Measurements from ENCODE around the gene PRR7.

PRR7 gene

DNA sequence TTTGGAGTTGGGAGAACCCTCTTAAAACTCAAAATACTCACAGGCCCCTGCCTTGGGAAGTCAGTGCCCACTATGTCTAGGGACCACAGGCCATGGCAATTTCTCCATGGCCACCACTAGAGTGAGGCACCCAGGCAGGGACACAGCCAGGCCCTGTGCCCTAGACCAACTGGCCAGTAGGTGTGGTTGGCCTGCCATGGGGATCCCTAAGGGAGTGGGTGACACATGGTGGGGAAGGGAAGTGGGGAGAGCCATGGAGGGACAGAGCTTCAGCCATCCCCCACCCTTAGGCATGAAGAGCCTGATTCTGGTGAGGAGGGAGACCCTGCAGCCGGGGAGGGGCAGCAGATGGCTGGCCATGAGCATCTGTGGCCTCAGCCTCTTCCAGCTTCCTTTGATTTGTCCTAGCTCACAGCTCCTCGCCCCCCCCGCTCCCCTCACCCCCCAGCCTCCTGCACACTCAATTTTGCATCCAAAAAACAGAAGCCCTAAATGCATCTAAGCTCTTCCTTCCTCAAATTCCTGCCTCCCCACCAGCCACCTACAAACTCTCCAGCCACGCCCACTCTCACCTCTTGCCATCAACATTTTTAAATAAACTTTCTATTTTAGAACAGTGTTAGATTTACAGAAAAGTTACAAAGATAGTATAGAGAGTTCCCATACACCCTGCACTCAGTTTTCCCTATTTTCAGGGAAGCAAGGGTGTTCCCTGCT is 28.4 kb downstream of the PRR7 start:
- peaks cover 40% of the 10 kb centered on the region for H3K27me3 ChIP-seq (replicated peaks; ENCODE audit: insufficient read depth, low read length)
- TF ChIP-seq CTCF (IDR thresholded peaks at IDR 0.05; ENCODE audit: low read length), result no peak
- no peak for TF ChIP-seq EZH2 (optimal IDR thresholded peaks at IDR 0.05; ENCODE audit: low read depth, low read length)
- no peak for TF ChIP-seq EZH2phosphoT487 (IDR thresholded peaks at IDR 0.05; ENCODE audit: low read length)
- no peaks in the 10 kb centered on the region for H3K36me3 ChIP-seq (replicated peaks; ENCODE audit: insufficient read depth, low read length)
- no peaks in the 10 kb centered on the region for H3F3A ChIP-seq (ENCODE audit: insufficient read depth, low read length)
- H4K20me1 ChIP-seq (ENCODE audit: insufficient read depth, low read length), result no peaks in the 10 kb centered on the region
- H3K9me2 ChIP-seq (replicated peaks; ENCODE audit: insufficient read depth, low read length), result no peaks in the 10 kb centered on the region
- no peak overlapping the region for H2AFZ ChIP-seq (ENCODE audit: low read length)
- H3K9ac ChIP-seq (ENCODE audit: low read length), result no peak overlapping the region
- no peak overlapping the region for H3K4me3 ChIP-seq (ENCODE audit: low read length)
- H3K4me1 ChIP-seq (ENCODE audit: low read length), result no peaks in the 10 kb centered on the region
- DNase-seq, result no peak
- H3K27ac ChIP-seq (ENCODE audit: low read length), result no peak overlapping the region
- H3K4me2 ChIP-seq (ENCODE audit: low read depth, low read length), result no peak overlapping the region
- H3K79me2 ChIP-seq (ENCODE audit: low read length), result no peaks in the 10 kb centered on the region
- no peaks in the 10 kb centered on the region for H3K9me3 ChIP-seq (replicated peaks; ENCODE audit: insufficient read depth, low read length)

DNA sequence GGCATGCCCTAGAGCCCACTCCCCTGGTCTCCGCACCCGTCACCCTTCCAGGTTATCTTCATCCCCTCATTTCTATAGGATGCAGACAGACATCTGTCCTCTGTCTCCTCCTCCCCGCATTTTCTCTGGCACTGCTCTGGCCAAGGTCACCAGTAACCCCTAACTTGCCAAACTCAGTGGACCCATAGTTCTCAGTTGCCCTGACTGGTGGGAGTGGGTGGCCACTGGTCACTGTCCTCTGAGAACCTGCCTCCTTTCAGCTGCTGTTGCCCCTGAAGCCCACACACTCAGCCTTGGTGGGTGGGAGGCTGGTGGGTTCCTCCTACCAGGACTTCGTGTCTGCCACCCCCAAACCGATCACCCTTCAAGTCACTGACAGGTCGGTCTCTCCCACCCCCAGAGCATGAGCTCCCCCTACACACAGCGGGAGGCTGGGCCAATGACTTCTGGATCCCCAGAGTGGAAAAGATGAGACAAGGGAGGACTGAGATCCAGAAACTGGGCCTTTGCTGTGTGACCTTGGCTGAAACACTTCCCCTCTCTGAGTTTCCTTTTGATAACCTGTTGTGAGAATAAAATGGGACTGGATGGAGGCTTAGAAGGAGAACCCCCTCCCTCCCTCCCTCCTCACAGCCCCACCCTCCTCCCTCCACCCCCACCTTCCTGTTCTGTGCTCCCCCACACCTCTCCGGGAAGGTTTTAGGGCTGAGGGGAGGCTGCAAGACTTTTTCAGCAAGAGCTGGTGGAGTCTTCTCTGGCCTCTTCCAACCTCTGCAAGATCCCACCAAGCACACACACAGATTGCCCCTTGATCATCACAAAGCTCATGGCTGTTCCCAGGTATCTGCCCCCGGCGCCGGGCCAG is 29.2 kb downstream of the PRR7 start:
- no peak overlapping the region for H3K27ac ChIP-seq (ENCODE audit: low read length)
- no peak for TF ChIP-seq EZH2 (optimal IDR thresholded peaks at IDR 0.05; ENCODE audit: low read depth, low read length)
- no peak for TF ChIP-seq CTCF (IDR thresholded peaks at IDR 0.05; ENCODE audit: low read length)
- no peak for TF ChIP-seq EZH2phosphoT487 (IDR thresholded peaks at IDR 0.05; ENCODE audit: low read length)
- H3K9ac ChIP-seq (ENCODE audit: low read length), result no peak overlapping the region
- H3K9me2 ChIP-seq (replicated peaks; ENCODE audit: insufficient read depth, low read length), result no peaks in the 10 kb centered on the region
- no peaks in the 10 kb centered on the region for H3K36me3 ChIP-seq (replicated peaks; ENCODE audit: insufficient read depth, low read length)
- H3F3A ChIP-seq (ENCODE audit: insufficient read depth, low read length), result no peaks in the 10 kb centered on the region
- no peak overlapping the region for H3K4me2 ChIP-seq (ENCODE audit: low read depth, low read length)
- H4K20me1 ChIP-seq (ENCODE audit: insufficient read depth, low read length), result no peaks in the 10 kb centered on the region
- H3K79me2 ChIP-seq (ENCODE audit: low read length), result no peaks in the 10 kb centered on the region
- H2AFZ ChIP-seq (ENCODE audit: low read length), result no peak overlapping the region
- H3K4me3 ChIP-seq (ENCODE audit: low read length), result no peak overlapping the region
- peaks cover 32% of the 10 kb centered on the region for H3K27me3 ChIP-seq (replicated peaks; ENCODE audit: insufficient read depth, low read length)
- no peaks in the 10 kb centered on the region for H3K9me3 ChIP-seq (replicated peaks; ENCODE audit: insufficient read depth, low read length)
- no peaks in the 10 kb centered on the region for H3K4me1 ChIP-seq (ENCODE audit: low read length)
- DNase-seq, result no peak

GRCh38 chr5:177476531-177477233 is 30.1 kb downstream of the PRR7 start:
- H3K4me1 ChIP-seq (ENCODE audit: low read length), result no peaks in the 10 kb centered on the region
- no peak overlapping the region for H3K9ac ChIP-seq (ENCODE audit: low read length)

More at GRCh38 chr5:177476531-177477233, 30.1 kb downstream of the PRR7 start:
- H2AFZ ChIP-seq (ENCODE audit: low read length), result no peak overlapping the region
- H3K79me2 ChIP-seq (ENCODE audit: low read length), result no peaks in the 10 kb centered on the region
- no peaks in the 10 kb centered on the region for H3K36me3 ChIP-seq (replicated peaks; ENCODE audit: insufficient read depth, low read length)
- no peaks in the 10 kb centered on the region for H3K9me2 ChIP-seq (replicated peaks; ENCODE audit: insufficient read depth, low read length)
- TF ChIP-seq EZH2phosphoT487 (IDR thresholded peaks at IDR 0.05; ENCODE audit: low read length), result no peak
- no peak for TF ChIP-seq EZH2 (optimal IDR thresholded peaks at IDR 0.05; ENCODE audit: low read depth, low read length)
- no peak for TF ChIP-seq CTCF (IDR thresholded peaks at IDR 0.05; ENCODE audit: low read length)
- H4K20me1 ChIP-seq (ENCODE audit: insufficient read depth, low read length), result no peaks in the 10 kb centered on the region
- H3K27me3 ChIP-seq (replicated peaks; ENCODE audit: insufficient read depth, low read length), result peaks cover 24% of the 10 kb centered on the region
- H3F3A ChIP-seq (ENCODE audit: insufficient read depth, low read length), result no peaks in the 10 kb centered on the region
- H3K4me3 ChIP-seq (ENCODE audit: low read length), result no peak overlapping the region
- no peaks in the 10 kb centered on the region for H3K9me3 ChIP-seq (replicated peaks; ENCODE audit: insufficient read depth, low read length)
- no peak for DNase-seq
- no peak overlapping the region for H3K4me2 ChIP-seq (ENCODE audit: low read depth, low read length)
- H3K27ac ChIP-seq (ENCODE audit: low read length), result no peak overlapping the region

Measured in MM.1S (cell line).